Naive thymus-derived CD4-positive, alpha-beta T cell (primary cell): Measurements from ENCODE around the gene TTC33. TPM values are rescaled to one million over a fixed set of nuclear protein-coding genes. Genes with fewer than 3 reads are reported as not detected.
"Not testable (repeated sequence)": the region's sequence is repeated elsewhere in the genome, so short reads cannot be mapped to it uniquely, and the experiment has no call there.

Experiments used
- ATAC-seq: fragments of 150-1000 bp; cut with Tn5 transposase; 2 replicates; pipeline ENCODE4 v1.10.0; 2021; ENCODE audit warnings: mild to moderate bottlenecking, moderate library complexity
- CTCF ChIA-PET: fragments of 350-600 bp; sonication (Branson Sonifier 250); formaldehyde crosslinking; loops from one replicate; lab custom pipeline; 2021; ENCODE audit warnings: antibody characterized with exemption; lab: Charles Lee
- POLR2A ChIA-PET: fragments of 350-600 bp; sonication (Branson Sonifier 250); formaldehyde crosslinking; loops from one replicate; lab custom pipeline; 2021; ENCODE audit warnings: antibody characterized with exemption, inconsistent platforms; lab: Charles Lee
- DNase-seq, 9 donors: peaks; one replicate each; pipeline versions ENCODE4 v3.0.0 to v3.0.0-alpha.2; 2020 to 2022; ENCODE audit warnings: mixed read lengths in 1 of 9
- H3K27ac ChIP-seq: one replicate; pipeline ENCODE4 v1.7.0; 2013; ENCODE audit warnings: mild to moderate bottlenecking, low read depth, low read length, moderate library complexity
- H3K27me3 ChIP-seq, 2 donors: one replicate each; pipeline ENCODE4 v1.7.0; 2013; ENCODE audit warnings: low read length in 2 of 2, mild to moderate bottlenecking in 2 of 2, moderate library complexity in 2 of 2; ENCODE audit not compliant: control insufficient read depth in 2 of 2, insufficient read depth in 2 of 2
- H3K36me3 ChIP-seq, 3 experiments: 1 replicate in 2 of 3; 2 replicates in 1 of 3; pipeline ENCODE4 v1.7.0; 2013; ENCODE audit warnings: low read length in 3 of 3, mild to moderate bottlenecking in 3 of 3, moderate library complexity in 1 of 3; ENCODE audit not compliant: insufficient read depth in 3 of 3, control insufficient read depth in 2 of 3
- H3K4me1 ChIP-seq, 2 donors: one replicate each; pipeline ENCODE4 v1.7.0; 2013; ENCODE audit warnings: low read length in 2 of 2, mild to moderate bottlenecking in 2 of 2, moderate library complexity in 1 of 2; ENCODE audit not compliant: control insufficient read depth in 2 of 2, insufficient read depth in 2 of 2
- H3K4me3 ChIP-seq: 2 replicates; pipeline ENCODE4 v1.7.0; 2013; ENCODE audit warnings: mild to moderate bottlenecking, low read length
- H3K9me3 ChIP-seq, 3 experiments: 1 replicate in 2 of 3; 2 replicates in 1 of 3; pipeline ENCODE4 v1.7.0; 2013; ENCODE audit warnings: low read length in 3 of 3; ENCODE audit not compliant: control insufficient read depth in 2 of 3
- H3K27ac Mint-ChIP-seq, 9 donors: one replicate each; pipeline ENCODE4 v1.8.0; 2020 to 2022; ENCODE audit warnings: mixed read lengths in 9 of 9, mild to moderate bottlenecking in 8 of 9, moderate library complexity in 5 of 9, inconsistent platforms in 2 of 9
- H3K27me3 Mint-ChIP-seq, 5 donors: one replicate each; pipeline ENCODE4 v1.8.0; 2021 to 2022; ENCODE audit warnings: mixed read lengths in 5 of 5, mild to moderate bottlenecking in 1 of 5
- H3K36me3 Mint-ChIP-seq, 5 donors: one replicate each; pipeline ENCODE4 v1.8.0; 2020 to 2022; ENCODE audit warnings: mixed read lengths in 5 of 5, mild to moderate bottlenecking in 3 of 5, inconsistent platforms in 1 of 5
- H3K4me1 Mint-ChIP-seq, 7 donors: one replicate each; pipeline ENCODE4 v1.8.0; 2020 to 2022; ENCODE audit warnings: mixed read lengths in 7 of 7, mild to moderate bottlenecking in 3 of 7, inconsistent platforms in 1 of 7
- H3K4me3 Mint-ChIP-seq, 10 donors: one replicate each; pipeline ENCODE4 v1.8.0; 2020 to 2022; ENCODE audit warnings: mild to moderate bottlenecking in 10 of 10, mixed read lengths in 10 of 10, moderate library complexity in 6 of 10, inconsistent platforms in 2 of 10
- H3K9me3 Mint-ChIP-seq, 11 donors: one replicate each; pipeline ENCODE4 v1.8.0; 2020 to 2022; ENCODE audit warnings: mixed read lengths in 11 of 11, mild to moderate bottlenecking in 4 of 11, inconsistent platforms in 1 of 11, moderate library complexity in 1 of 11
- intact Hi-C, 2 donors: fragments of 100-400 bp; cut with micrococcal nuclease; formaldehyde crosslinking; loops; one replicate each; pipeline ENCODE4 v1.15.1; 2023
- polyA plus RNA-seq, 2 donors: library from polyadenylated mRNA; unstranded; fragments of 300-500 nt; fragmentation: Illumina TruSeq; gene quantifications; one replicate each; pipeline ENCODE4 v1.2.3, GENCODE V29; 2021
- total RNA-seq, 6 experiments: library from RNA in 5 of 6; stranded (reverse) in 5 of 6; gene quantifications; 1 replicate in 5 of 6; 2 replicates in 1 of 6; pipeline ENCODE4 v1.2.3 and lab custom pipeline; 2021 to 2026

Gene TTC33
- total and polyA plus RNA-seq, 7 experiments from 2014 or later = 7.0 to 19.0 (median 14.0) TPM

GRCh38 chr5:40667161-40667663 is 88.5 kb downstream of the TTC33 start:
- H3K9me3 Mint-ChIP-seq = peaks cover 0 to 2% (median 0%) of the 10 kb centered on the region in 11 donors
- Histone ChIP-seq H3K27ac (no peak overlapping the region), H3K4me1 (peaks cover 4 to 35% of the 10 kb centered on the region in 2 donors), H3K4me3 (no peak overlapping the region), H3K27me3 (no peaks in the 10 kb centered on the region), H3K9me3 (no peaks in the 10 kb centered on the region), H3K36me3 (no peaks in the 10 kb centered on the region)
- H3K27ac Mint-ChIP-seq = no peak overlapping the region
- intact Hi-C loops = no loop called here
- no peaks in the 10 kb centered on the region for H3K27me3 Mint-ChIP-seq
- ChIA-PET POLR2A (interaction anchor here (1.7 kb wide), 1 partner anchor 10 kb away, joined by 7 read pairs; no protein-coding TSS in a partner anchor), CTCF (no interaction called here)
- DNase-seq (no peak), ATAC-seq (no peak)
- peaks cover 0 to 6% (median 0%) of the 10 kb centered on the region in 5 donors for H3K36me3 Mint-ChIP-seq
- peak overlapping the region in 1 of 10 donors; percentile 38 for H3K4me3 Mint-ChIP-seq
- peaks cover 18 to 42% (median 36%) of the 10 kb centered on the region in 7 donors for H3K4me1 Mint-ChIP-seq

- peaks cover 4 to 29% of the 10 kb centered on the region in 2 donors for H3K4me1 ChIP-seq
- no peaks in the 10 kb centered on the region for H3K27me3 Mint-ChIP-seq
- H3K27ac ChIP-seq = no peak overlapping the region
- ATAC-seq = no peak
- no peak overlapping the region for H3K27ac Mint-ChIP-seq
- H3K4me3 Mint-ChIP-seq = no peak overlapping the region
- ChIA-PET CTCF (no interaction called here), POLR2A (interaction anchor here (0.8 to 1.4 kb wide), 3 partner anchors 9 to 14 kb away, joined by 3 to 5 read pairs (median 3); no protein-coding TSS in a partner anchor)
- DNase-seq = no peak
- intact Hi-C loops = no loop called here
- no peak overlapping the region for H3K4me3 ChIP-seq
- no peaks in the 10 kb centered on the region for H3K36me3 ChIP-seq
- no peaks in the 10 kb centered on the region for H3K27me3 ChIP-seq
- peaks cover 0 to 4% (median 0%) of the 10 kb centered on the region in 11 donors for H3K9me3 Mint-ChIP-seq
- H3K36me3 Mint-ChIP-seq = peaks cover 0 to 8% (median 0%) of the 10 kb centered on the region in 5 donors
- H3K9me3 ChIP-seq = no peaks in the 10 kb centered on the region
- H3K4me1 Mint-ChIP-seq = peaks cover 18 to 37% (median 32%) of the 10 kb centered on the region in 7 donors
Observed at GRCh38 chr5:40666657-40667056, 89.1 kb downstream of the TTC33 start.

GRCh38 chr5:40665635-40666298 is 90.0 kb downstream of the TTC33 start:
- DNase-seq = no peak
- CTCF ChIA-PET = no interaction called here
- Histone ChIP-seq H3K4me1 (peaks cover 4 to 22% of the 10 kb centered on the region in 2 donors), H3K36me3 (no peaks in the 10 kb centered on the region), H3K27ac (no peak overlapping the region), H3K4me3 (no peak overlapping the region), H3K27me3 (no peaks in the 10 kb centered on the region), H3K9me3 (no peaks in the 10 kb centered on the region)
- H3K27me3 Mint-ChIP-seq = no peaks in the 10 kb centered on the region
- POLR2A ChIA-PET = interaction anchor here (0.8 to 1.7 kb wide), 4 partner anchors 8 to 13 kb away, joined by 3 to 5 read pairs (median 4); no protein-coding TSS in a partner anchor
- peaks cover 0 to 8% (median 0%) of the 10 kb centered on the region in 5 donors for H3K36me3 Mint-ChIP-seq
- peaks cover 14 to 28% (median 23%) of the 10 kb centered on the region in 7 donors for H3K4me1 Mint-ChIP-seq
- no peak overlapping the region for H3K4me3 Mint-ChIP-seq
- no peak overlapping the region for H3K27ac Mint-ChIP-seq
- H3K9me3 Mint-ChIP-seq = peaks cover 0 to 4% (median 0%) of the 10 kb centered on the region in 11 donors
- intact Hi-C loops = no loop called here
- no peak for ATAC-seq

GRCh38 chr5:40660751-40661150 is 95.0 kb downstream of the TTC33 start:
- H3K27me3 Mint-ChIP-seq = no peaks in the 10 kb centered on the region
- POLR2A ChIA-PET = interaction anchor here (1.5 to 1.9 kb wide), 3 partner anchors 10 to 19 kb away, joined by 3 to 6 read pairs (median 4); partner anchors contain the start of gene PTGER4

GRCh38 chr5:40656766-40657165 is 99.0 kb downstream of the TTC33 start:
- peaks cover 30 to 34% of the 10 kb centered on the region in 2 donors for H3K4me1 ChIP-seq
- no peak for ATAC-seq
- no peak overlapping the region for H3K4me3 Mint-ChIP-seq
- peak overlapping the region in 2 of 9 donors; percentile 3 to 75 for H3K27ac Mint-ChIP-seq
- ChIA-PET CTCF (interaction anchor here (0.9 kb wide), 1 partner anchor 26 kb away, joined by 4 read pairs; no protein-coding TSS in a partner anchor), POLR2A (no interaction called here)
- no peaks in the 10 kb centered on the region for H3K27me3 Mint-ChIP-seq
- H3K4me3 ChIP-seq = no peak overlapping the region
- DNase-seq = no peak
- H3K36me3 ChIP-seq = no peaks in the 10 kb centered on the region
- peaks cover 41 to 67% (median 59%) of the 10 kb centered on the region in 7 donors for H3K4me1 Mint-ChIP-seq
- no peaks in the 10 kb centered on the region for H3K9me3 ChIP-seq
- H3K27ac ChIP-seq = no peak overlapping the region
- no peaks in the 10 kb centered on the region for H3K27me3 ChIP-seq
- H3K36me3 Mint-ChIP-seq = peaks cover 0 to 24% (median 0%) of the 10 kb centered on the region in 5 donors
- peaks cover 0 to 15% (median 2%) of the 10 kb centered on the region in 11 donors for H3K9me3 Mint-ChIP-seq
- intact Hi-C loops = loop anchor here in 1 of 2 donors (10.0 kb wide), 1 partner anchor 1482 kb away; no protein-coding TSS in a partner anchor

More at GRCh38 chr5:40660751-40661150, 95.0 kb downstream of the TTC33 start:
- peaks cover 0 to 2% of the 10 kb centered on the region in 2 donors for H3K4me1 ChIP-seq
- no peak overlapping the region for H3K27ac ChIP-seq
- peaks cover 7 to 31% (median 21%) of the 10 kb centered on the region in 7 donors for H3K4me1 Mint-ChIP-seq
- H3K27me3 ChIP-seq = no peaks in the 10 kb centered on the region
- H3K36me3 Mint-ChIP-seq = peaks cover 0 to 24% (median 0%) of the 10 kb centered on the region in 5 donors
- H3K4me3 ChIP-seq = no peak overlapping the region
- H3K9me3 Mint-ChIP-seq = peaks cover 0 to 17% (median 2%) of the 10 kb centered on the region in 11 donors
- no peaks in the 10 kb centered on the region for H3K9me3 ChIP-seq
- DNase-seq (no peak), ATAC-seq (no peak)
- no peaks in the 10 kb centered on the region for H3K36me3 ChIP-seq
- no peak overlapping the region for H3K27ac Mint-ChIP-seq
- intact Hi-C loops = loop anchor here in 1 of 2 donors (1.0 kb wide), 1 partner anchor 9 kb away; no protein-coding TSS in a partner anchor
- no peak overlapping the region for H3K4me3 Mint-ChIP-seq
- CTCF ChIA-PET = interaction anchor here (0.6 kb wide), 1 partner anchor 9 kb away, joined by 3 read pairs; no protein-coding TSS in a partner anchor

- H3K27me3 ChIP-seq, H3K36me3 ChIP-seq, H3K4me3 ChIP-seq, H3K27ac ChIP-seq, CTCF ChIA-PET, H3K27me3 Mint-ChIP-seq, DNase-seq, ATAC-seq, H3K9me3 ChIP-seq: not testable (repeated sequence)
- Mint-ChIP-seq H3K9me3 (peaks cover 0 to 15% (median 2%) of the 10 kb centered on the region in 11 donors), H3K27ac (peak overlapping the region in 5 of 9 donors; percentile 28 to 96 (median 90)), H3K4me1 (peaks cover 45 to 71% (median 59%) of the 10 kb centered on the region in 7 donors), H3K4me3 (peak overlapping the region in 3 of 10 donors; percentile 27 to 80 (median 49)), H3K36me3 (peaks cover 0 to 24% (median 0%) of the 10 kb centered on the region in 5 donors)
- peaks cover 30 to 34% of the 10 kb centered on the region in 2 donors for H3K4me1 ChIP-seq
- intact Hi-C loops = loop anchor here in 1 of 2 donors (10.0 kb wide), 1 partner anchor 1481 kb away; no protein-coding TSS in a partner anchor
- POLR2A ChIA-PET = interaction anchor here (1.2 to 4.6 kb wide), 2 partner anchors 15 to 20 kb away, joined by 3 to 23 read pairs; no protein-coding TSS in a partner anchor
Observed at GRCh38 chr5:40656091-40656490, 99.7 kb downstream of the TTC33 start.
